ENCODE measurements around the gene AUP1. TPM values are rescaled to one million over a fixed set of nuclear protein-coding genes. Genes with fewer than 3 reads are reported as not detected.

Gene AUP1
- total RNA-seq, 1 experiment from 2014 or later = 91.5 TPM

DNA sequence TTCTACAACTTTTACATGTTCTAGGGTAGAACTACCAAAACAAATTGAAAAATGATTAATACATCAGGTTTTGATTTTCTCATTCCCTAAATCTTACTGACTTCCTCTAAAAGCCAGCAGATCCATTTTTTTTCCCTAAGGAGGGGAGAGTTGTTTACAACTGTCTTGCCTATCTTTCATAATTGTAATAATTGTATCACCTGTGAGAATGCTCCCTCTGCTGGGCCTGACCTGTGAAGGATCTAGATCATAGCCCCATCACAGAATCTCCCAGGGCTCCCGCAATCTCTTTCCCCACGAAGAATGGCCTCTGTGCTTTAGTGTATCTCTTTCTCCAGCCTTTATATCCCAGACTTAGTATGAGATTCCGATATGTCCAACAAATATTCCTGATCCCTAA, 15.1 kb upstream of the AUP1 start:
- no peak overlapping the region for H3K4me3 Mint-ChIP-seq
- H3K23ac ChIP-seq (ENCODE audit: insufficient read length, low read depth, low read length) = no peak overlapping the region
- peaks cover 19% of the 10 kb centered on the region for H3K27me3 Mint-ChIP-seq (ENCODE audit: low read depth)
- no peak overlapping the region for H3K4ac ChIP-seq (ENCODE audit: low read depth, low read length)
- H3K27ac Mint-ChIP-seq = no peak overlapping the region
- peaks cover 0 to 3% (median 2%) of the 10 kb centered on the region in 3 experiments; a peak in 3 of 7 replicates for H3K36me3 Mint-ChIP-seq (ENCODE audit: insufficient read depth in 1 of 3, low read depth in 3 of 3)
- H3K56ac ChIP-seq (ENCODE audit: insufficient read length, low read depth, low read length) = no peak overlapping the region
- H3K4me2 ChIP-seq (ENCODE audit: insufficient read depth, insufficient read length, low read length) = no peak overlapping the region
- no peak for DNase-seq
- WGBS (ENCODE audit: extremely low coverage, insufficient read length, low lambda C conversion rate) = no CpG with 5 or more reads among the region's 3 CpGs
- H2BK5ac ChIP-seq (ENCODE audit: insufficient read length, low read length) = no peak overlapping the region
- H3K9me3 ChIP-seq (ENCODE audit: control insufficient read depth, low read depth, low read length) = no peaks in the 10 kb centered on the region
- no peak overlapping the region for H2BK12ac ChIP-seq (ENCODE audit: insufficient read length, low read depth, low read length)
- no peak; the same call in 2 of the 3 replicates for TF ChIP-seq CTCF (conservative IDR thresholded peaks at IDR 0.05)
- no peak overlapping the region for H3K18ac ChIP-seq (ENCODE audit: insufficient read length, low read depth, low read length)
- no peak overlapping the region for H4K8ac ChIP-seq (replicated peaks; ENCODE audit: insufficient read length, low read depth, low read length)
- no peaks in the 10 kb centered on the region for H3K27me3 ChIP-seq (ENCODE audit: insufficient read depth, low read length)
- no peak overlapping the region for H3K27ac ChIP-seq (ENCODE audit: insufficient read length, low read depth, low read length)
- H4K5ac ChIP-seq (ENCODE audit: insufficient read length, low read depth, low read length) = no peak overlapping the region
- no peaks in the 10 kb centered on the region for H3K9me3 Mint-ChIP-seq
- no peak overlapping the region for H2BK20ac ChIP-seq (ENCODE audit: low read depth, low read length, poor library complexity, severe bottlenecking)
- H3K4me1 ChIP-seq (ENCODE audit: insufficient read depth, low read length) = no peaks in the 10 kb centered on the region
- H3K23me2 ChIP-seq (ENCODE audit: insufficient read length, low read depth, low read length, poor library complexity, severe bottlenecking) = peaks cover 4% of the 10 kb centered on the region
- H3K9ac ChIP-seq (ENCODE audit: extremely low read depth, insufficient read length, low read length) = no peak overlapping the region
- no peak overlapping the region for H2AK5ac ChIP-seq (ENCODE audit: insufficient read length, low read length)
- no peak overlapping the region for H2AFZ ChIP-seq (ENCODE audit: low read length)
- no peak overlapping the region for H3K14ac ChIP-seq (ENCODE audit: insufficient read depth, low read length)
- peaks cover 9% of the 10 kb centered on the region in 2 experiments for H3K4me1 Mint-ChIP-seq
- H2BK15ac ChIP-seq (ENCODE audit: low read depth, low read length) = no peak overlapping the region
- 0 out of 2 replicates have a peak, but pooled peaks cover 2% of the 10 kb centered on the region for H3K79me2 ChIP-seq (ENCODE audit: insufficient read depth, low read length)
- H3T11ph ChIP-seq (ENCODE audit: low read length) = no peak overlapping the region
- H4K20me1 ChIP-seq (ENCODE audit: control insufficient read depth, insufficient read depth, insufficient read length) = no peaks in the 10 kb centered on the region
- H2BK120ac ChIP-seq (ENCODE audit: low read depth, low read length, poor library complexity, severe bottlenecking) = no peak overlapping the region
- H3K79me1 ChIP-seq (ENCODE audit: insufficient read depth, low read depth, low read length, poor library complexity, severe bottlenecking) = no peaks in the 10 kb centered on the region
- H4K91ac ChIP-seq (ENCODE audit: insufficient read length, low read depth, low read length) = no peak overlapping the region

All from H9 (cell line).